ENCODE measurements around the gene C1orf35.

GRCh38 chr1:228151180-228151925 lies 48.2 kb upstream of the C1orf35 start:
- no peak for TF ChIP-seq REST (IDR thresholded peaks at IDR 0.05; ENCODE audit: unreplicated experiment)
- no peak for TF ChIP-seq EZH2 (IDR thresholded peaks at IDR 0.05; ENCODE audit: low read depth, unreplicated experiment)
